Measurements from ENCODE around the gene SDHB. TPM values are rescaled to one million over a fixed set of nuclear protein-coding genes. Genes with fewer than 3 reads are reported as not detected.

SDHB gene
- total and polyA plus RNA-seq, 2 of the 8 experiments (the other 6 are each of a cell fraction or from before 2014, with no cell fraction given), result 84.0 to 98.7 TPM

GRCh38 chr1:17070163-17070525 lies 16.3 kb upstream of the SDHB start:
- Histone ChIP-seq H3K56ac (replicated peaks; ENCODE audit: insufficient read length, low read depth, low read length) (no peak overlapping the region), H2BK5ac (ENCODE audit: low read depth, low read length) (no peak overlapping the region), H3K27me3 (replicated peaks in 1 of 4; ENCODE audit: control insufficient read depth in 3 of 4, extremely low read depth in 1 of 4, insufficient read depth in 3 of 4, low read length in 3 of 4) (no peaks in the 10 kb centered on the region), H2BK15ac (ENCODE audit: low read length) (no peak overlapping the region), H4K8ac (ENCODE audit: extremely low read depth, insufficient read depth, low read length) (peak overlapping the region; percentile 71; the same call in 1 of the 2 replicates), H3K79me1 (ENCODE audit: low read depth, low read length) (no peaks in the 10 kb centered on the region), H2AFZ (ENCODE audit: low read length) (no peak overlapping the region), H3K23ac (ENCODE audit: insufficient read length) (no peak overlapping the region), H3K4me1 (replicated peaks in 1 of 4; ENCODE audit: control insufficient read depth in 3 of 4, insufficient read depth in 4 of 4, low read length in 3 of 4) (no peaks in the 10 kb centered on the region), H3K79me2 (ENCODE audit: control insufficient read depth in 1 of 2, insufficient read depth in 2 of 2, low read length in 2 of 2) (no peaks in the 10 kb centered on the region), H4K20me1 (replicated peaks in 1 of 2; ENCODE audit: control insufficient read depth in 1 of 2, insufficient read depth in 2 of 2, low read length in 2 of 2) (no peaks in the 10 kb centered on the region), H3K23me2 (ENCODE audit: low read depth, low read length) (no peaks in the 10 kb centered on the region), H2BK12ac (ENCODE audit: low read depth, low read length) (no peak overlapping the region), H3K9ac (replicated peaks in 1 of 4; ENCODE audit: extremely low read depth in 1 of 4, low read depth in 3 of 4, low read length in 3 of 4) (no peak overlapping the region), H3K9me3 (ENCODE audit: insufficient read depth in 2 of 2, low read depth in 1 of 2, low read length in 1 of 2) (no peaks in the 10 kb centered on the region), H4K5ac (ENCODE audit: insufficient read length, low read depth, low read length) (no peak overlapping the region), H4K91ac (replicated peaks; ENCODE audit: insufficient read length, low read length) (no peak overlapping the region), H2BK20ac (ENCODE audit: low read length) (no peak overlapping the region), H2AK5ac (ENCODE audit: low read depth, low read length) (no peak overlapping the region), H3K27ac (ENCODE audit: low read depth, low read length) (no peak overlapping the region), H2BK120ac (replicated peaks; ENCODE audit: low read depth, low read length) (no peak overlapping the region), H3K4ac (replicated peaks; ENCODE audit: insufficient read length, low read depth, low read length) (no peak overlapping the region), H3K18ac (ENCODE audit: extremely low read depth, low read length) (no peak overlapping the region), H3K14ac (ENCODE audit: insufficient read length) (no peak overlapping the region), H3K4me3 (ENCODE audit: extremely low read depth in 1 of 4, insufficient read depth in 2 of 4, low read depth in 3 of 4, low read length in 4 of 4) (no peak overlapping the region), H3K4me2 (ENCODE audit: insufficient read depth in 1 of 2, low read depth in 2 of 2, low read length in 2 of 2) (no peak overlapping the region), H3K36me3 (ENCODE audit: control insufficient read depth in 2 of 4, insufficient read depth in 4 of 4, low read length in 3 of 4) (no peaks in the 10 kb centered on the region)
- no peak for FAIRE-seq
- CTCF ChIA-PET (ENCODE audit: partially characterized antibody), result interaction anchor here (0.7 to 2.6 kb wide), 5 partner anchors 9 to 356 kb away, joined by 3 to 12 read pairs (median 7); no protein-coding TSS in a partner anchor
- POLR2A ChIA-PET (ENCODE audit: partially characterized antibody), result no interaction called here
- no peak for DNase-seq (ENCODE audit: low read depth in 1 of 2, low spot score in 2 of 2)
- no peak for TF ChIP-seq ATF3 (IDR thresholded peaks at IDR 0.05; ENCODE audit: insufficient read depth, low read depth, low read length)
- TF ChIP-seq SAP30 (IDR thresholded peaks at IDR 0.05; ENCODE audit: insufficient read depth, insufficient replicate concordance, low read length), result no peak
- TF ChIP-seq BCL11A (IDR thresholded peaks at IDR 0.05; ENCODE audit: low read depth in 2 of 2, low read length in 2 of 2), result no peak
- TF ChIP-seq HDAC6 (IDR thresholded peaks at IDR 0.05; ENCODE audit: low read depth, low read length), result no peak
- TF ChIP-seq TEAD4 (IDR thresholded peaks at IDR 0.05; ENCODE audit: low read depth, low read length), result no peak
- TF ChIP-seq POLR2AphosphoS5 (IDR thresholded peaks at IDR 0.05; ENCODE audit: low read depth, low read length), result no peak
- no peak for TF ChIP-seq CTBP2 (IDR thresholded peaks at IDR 0.05; ENCODE audit: borderline replicate concordance, insufficient read depth, insufficient read length, low read length)
- no peak for TF ChIP-seq EZH2 (IDR thresholded peaks at IDR 0.05; ENCODE audit: low read depth, low read length, severe bottlenecking)
- 82% methylated on average over 10 of the region's 10 CpGs; no CpG with 5 or more reads in 1 of the 2 experiments for WGBS, 2 experiments (ENCODE audit: extremely low coverage in 1 of 2, insufficient coverage in 1 of 2, insufficient read length in 1 of 2, insufficient replicate concordance in 2 of 2, low coverage in 1 of 2, low lambda C conversion rate in 2 of 2, missing lambda C conversion rate in 1 of 2)
